ENCODE data around the gene CCDC112.
"Not testable (repeated sequence)": the region's sequence is repeated elsewhere in the genome, so short reads cannot be mapped to it uniquely, and the experiment has no call there.

The CCDC112 gene

DNA sequence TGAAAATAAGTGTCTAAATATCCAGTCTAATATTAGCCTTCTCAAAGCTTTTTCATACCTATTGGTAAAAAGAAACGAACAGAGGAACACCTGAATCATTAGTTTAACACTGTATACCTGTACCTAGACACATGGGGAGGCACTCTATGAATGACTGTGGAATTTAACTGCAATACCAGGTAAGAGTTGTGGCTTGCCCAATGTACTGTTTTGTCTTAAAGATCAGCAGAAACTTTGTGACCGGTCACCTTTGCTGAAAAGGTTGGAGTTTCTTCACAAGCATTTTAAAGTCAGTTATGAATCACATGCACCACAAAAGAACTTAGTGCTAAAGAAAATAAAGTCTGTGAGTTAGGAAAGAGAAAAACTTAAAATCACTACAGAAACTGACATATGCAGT is 36.2 kb downstream of the CCDC112 start:
- no peak for DNase-seq

DNA sequence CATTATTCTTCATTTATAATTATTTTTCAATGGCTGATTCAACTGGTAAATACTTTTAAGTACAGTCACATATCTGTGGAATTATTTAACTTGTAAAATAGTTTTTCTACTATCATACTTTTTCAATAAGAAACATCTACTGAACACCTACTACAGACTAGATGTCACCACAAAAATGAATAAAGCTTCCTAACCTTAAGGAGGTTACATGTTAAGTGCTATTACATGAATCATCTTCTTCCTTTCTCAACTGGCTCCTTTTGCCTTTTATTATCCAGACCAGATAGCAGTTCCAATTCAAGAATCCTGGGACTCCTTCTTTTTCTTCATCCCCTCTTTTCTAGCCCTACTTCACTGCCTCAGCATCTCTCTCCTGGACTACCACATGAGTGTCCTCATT is 38.5 kb downstream of the CCDC112 start:
- DNase-seq: peak; percentile 45

DNA sequence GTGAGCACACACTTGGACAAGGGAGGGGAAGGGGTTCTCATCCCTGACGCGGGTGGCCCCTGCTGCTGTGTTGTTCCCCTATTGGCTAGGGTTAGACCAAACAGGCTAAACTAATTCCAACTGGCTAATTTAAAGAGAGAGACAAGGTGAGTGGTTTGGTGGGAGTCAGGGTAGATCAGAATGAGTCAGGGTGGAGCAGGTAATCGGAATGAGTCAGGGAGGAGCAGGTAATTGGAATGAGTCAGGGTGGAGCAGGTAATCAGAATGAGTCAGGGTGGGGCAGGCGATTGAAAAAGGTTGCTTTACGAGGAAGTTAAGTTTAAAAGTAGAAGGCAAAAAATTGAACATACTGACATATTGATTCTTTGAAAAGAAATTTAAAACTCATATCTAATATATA is 47.1 kb downstream of the CCDC112 start:
- DNase-seq: not testable (repeated sequence)

DNA sequence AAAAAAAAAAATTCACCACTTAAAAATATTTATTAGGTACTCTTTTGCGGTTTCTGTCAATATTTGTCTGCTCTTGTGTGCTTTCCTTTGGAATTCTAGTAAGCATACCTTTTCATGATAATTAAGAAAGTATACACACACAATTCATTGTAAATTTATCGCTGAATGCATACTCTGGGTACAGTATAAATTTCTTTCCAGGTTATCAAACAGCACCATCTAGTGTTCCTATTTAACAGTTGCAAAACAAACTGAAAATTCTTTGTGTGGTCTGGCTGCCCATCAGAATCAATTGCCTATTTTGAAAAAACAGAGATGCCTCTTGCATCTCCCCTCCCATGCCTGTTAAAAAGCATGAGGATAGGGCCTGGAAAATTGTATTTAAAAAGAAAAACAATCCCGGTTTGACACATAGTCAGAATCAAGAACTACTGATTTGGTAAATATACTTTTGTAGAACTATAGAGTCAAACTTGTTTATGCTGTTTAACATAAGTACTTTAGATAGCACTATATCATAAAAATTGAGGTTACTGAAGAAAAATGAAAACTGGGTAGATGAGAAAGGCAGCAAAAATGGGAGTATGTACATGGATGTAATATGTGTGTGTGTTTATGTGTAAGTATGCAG is 50.0 kb downstream of the CCDC112 start:
- peak; percentile 31 for DNase-seq

DNA sequence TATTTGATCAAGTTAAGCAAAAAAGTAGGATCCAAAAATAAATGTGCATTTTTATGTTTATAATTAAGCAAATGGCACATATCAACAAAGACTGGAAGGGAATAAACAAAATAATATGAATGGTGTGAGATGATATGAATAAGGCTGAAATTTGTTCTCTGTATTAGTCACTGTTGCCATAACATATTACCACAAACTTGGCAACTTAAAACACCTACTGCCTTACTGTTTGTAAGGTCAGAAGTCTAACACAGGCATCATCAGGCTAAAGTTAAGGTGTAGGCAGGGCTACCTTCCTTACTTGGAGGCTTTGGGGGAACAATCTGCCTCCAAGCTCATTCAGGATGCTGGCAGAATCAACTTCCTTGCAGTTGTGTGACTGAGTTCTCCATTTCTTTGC is 53.0 kb downstream of the CCDC112 start:
- no peak for DNase-seq

DNA sequence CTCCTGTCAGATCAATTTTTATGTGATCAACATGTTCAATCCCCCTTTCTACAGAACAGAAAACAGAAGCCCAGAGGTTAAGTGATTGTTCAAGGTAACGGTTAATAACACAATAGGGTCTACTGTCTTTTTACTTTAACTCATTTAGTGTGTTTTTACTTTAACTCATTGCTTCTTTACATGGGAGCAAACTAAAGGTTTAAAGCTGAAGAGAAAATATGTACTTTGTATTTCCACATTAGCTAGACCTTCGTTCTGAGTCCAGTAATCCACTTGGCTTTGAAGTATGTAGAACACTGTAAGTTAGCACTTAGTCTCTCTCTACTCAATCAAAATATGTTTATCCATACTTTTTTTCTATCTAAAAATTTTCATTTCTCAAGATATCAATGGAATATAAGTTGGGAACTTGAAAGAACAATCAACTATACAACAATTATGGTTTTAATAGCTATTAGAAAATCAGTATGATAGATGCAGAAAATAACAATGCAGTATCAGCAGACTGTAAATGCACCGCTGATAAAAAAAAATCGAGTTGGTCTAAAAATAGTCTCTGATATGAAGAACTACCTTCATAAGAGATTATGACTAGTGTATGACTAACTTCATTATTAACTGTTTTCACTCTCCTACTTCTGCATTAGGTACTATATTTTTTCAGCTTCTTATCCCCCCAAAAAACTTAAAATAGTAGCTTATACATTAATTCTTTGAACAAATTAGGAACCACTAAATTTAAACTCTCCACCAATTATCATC is 54.4 kb downstream of the CCDC112 start:
- no peak for DNase-seq

DNA sequence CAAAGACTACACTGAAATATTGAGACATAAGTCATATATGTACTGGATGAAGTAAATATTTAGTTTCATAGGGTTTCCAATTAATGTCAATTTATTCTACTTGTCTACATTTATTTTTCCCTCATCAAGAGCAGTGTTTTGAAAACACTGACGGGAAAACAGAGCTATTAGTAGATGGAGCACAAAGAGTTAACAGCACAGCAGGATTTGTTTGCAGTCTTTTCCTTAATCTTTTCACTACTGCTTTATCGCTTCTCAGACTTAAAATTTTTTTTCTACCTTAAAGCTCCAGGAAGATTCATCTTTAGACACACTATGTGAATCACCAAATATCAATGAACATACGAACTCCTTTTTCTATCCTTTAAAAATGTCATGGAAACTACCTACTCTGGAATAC is 59.4 kb downstream of the CCDC112 start:
- no peak for DNase-seq

DNA sequence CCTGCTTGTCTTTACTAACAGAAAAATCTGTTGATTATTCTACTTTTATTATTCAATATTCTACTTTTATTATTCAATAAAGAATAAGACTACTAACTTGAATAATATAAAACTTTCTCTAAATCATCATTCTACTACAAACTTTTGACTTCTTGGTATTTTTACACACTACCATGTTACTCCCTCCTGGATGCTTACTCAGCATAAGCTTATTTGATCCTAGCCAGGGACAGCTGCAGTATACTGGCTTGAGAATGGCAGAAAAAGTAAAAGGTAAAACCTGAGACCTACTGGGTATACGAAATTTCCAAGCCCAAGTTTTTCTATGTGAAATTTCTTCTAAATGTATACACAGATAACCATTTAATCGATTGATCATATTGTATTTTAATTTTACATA is 59.9 kb downstream of the CCDC112 start:
- no peak for DNase-seq

DNA sequence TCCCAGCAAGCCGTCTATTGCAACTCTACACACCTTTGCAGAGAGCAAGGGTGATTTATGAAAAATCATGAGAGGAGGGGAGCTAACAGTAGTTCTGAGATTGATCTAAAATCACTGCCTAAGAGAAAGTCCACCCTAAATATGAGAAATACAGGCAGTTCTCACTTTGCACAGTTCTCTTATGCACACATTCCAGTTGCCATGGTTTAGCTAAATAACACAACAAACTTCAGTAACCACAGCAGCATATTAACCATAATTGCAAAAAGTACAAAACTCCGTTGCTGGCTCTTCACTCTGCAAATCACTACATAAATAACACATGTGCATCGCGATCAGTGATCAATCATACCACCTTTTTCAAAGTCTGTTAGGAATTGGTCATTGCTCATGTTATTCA is 64.9 kb downstream of the CCDC112 start:
- DNase-seq: no peak

DNA sequence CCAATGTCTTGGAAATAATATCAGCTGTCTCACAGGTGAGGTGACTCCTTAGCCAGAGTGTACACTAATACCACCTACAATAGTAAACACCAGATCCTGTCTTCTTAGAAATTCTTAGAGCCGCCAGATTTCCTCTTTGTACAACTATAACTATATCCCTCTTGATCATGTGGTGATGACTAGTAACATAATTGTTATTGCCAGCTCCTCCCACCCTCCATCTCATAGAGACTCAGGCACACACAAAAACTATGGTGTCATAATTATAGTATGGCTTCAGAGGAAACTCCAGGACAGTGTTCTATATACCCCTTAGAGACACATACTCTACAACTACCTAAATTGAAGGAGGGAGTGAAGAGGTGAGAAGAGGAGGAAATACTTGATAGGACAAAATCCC is 66.8 kb downstream of the CCDC112 start:
- no peak for DNase-seq

DNA sequence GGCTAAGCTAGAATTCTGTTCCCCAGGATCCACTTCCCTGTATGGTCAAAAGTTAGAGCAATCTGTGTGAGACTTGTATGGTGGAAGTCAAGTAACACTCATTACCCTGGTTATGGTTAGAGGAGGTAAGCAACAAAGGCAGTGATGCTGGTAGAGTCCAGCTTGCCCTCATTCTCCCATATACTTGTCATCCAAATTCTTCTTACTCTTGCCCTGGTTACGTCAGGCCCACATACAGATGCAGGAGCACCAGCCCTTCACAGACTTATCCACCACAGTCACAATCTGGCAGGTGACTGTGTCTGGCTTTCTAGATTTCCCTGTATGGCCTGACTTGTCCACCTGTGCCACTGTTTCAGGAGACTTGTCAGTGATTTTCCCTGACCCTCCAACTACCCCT is 69.2 kb downstream of the CCDC112 start:
- no peak for DNase-seq
